Transverse colon (tissue), 3 donors: ENCODE results near the gene ZCCHC7.

ENCODE experiments used
- EP300 ChIP-seq: sonication (generic); formaldehyde crosslinking; IDR thresholded peaks from one replicate; pipeline ENCODE4 v1.6.1; 2017; ENCODE audit warnings: antibody characterized with exemption, low read depth
- TF ChIP-seq, protein P1 (sequence below), 5 experiments: fragments of 200-600 bp in 3 of 5; fragments of 450-650 bp in 2 of 5; sonication (generic) in 3 of 5; IDR thresholded peaks; 1 replicate in 2 of 5; 2 replicates in 3 of 5; pipeline ENCODE4 v1.5.1; 2016 to 2017; ENCODE audit warnings: antibody characterized with exemption in 5 of 5, inconsistent platforms in 3 of 5, mild to moderate bottlenecking in 2 of 5, moderate library complexity in 1 of 5

DNA sequence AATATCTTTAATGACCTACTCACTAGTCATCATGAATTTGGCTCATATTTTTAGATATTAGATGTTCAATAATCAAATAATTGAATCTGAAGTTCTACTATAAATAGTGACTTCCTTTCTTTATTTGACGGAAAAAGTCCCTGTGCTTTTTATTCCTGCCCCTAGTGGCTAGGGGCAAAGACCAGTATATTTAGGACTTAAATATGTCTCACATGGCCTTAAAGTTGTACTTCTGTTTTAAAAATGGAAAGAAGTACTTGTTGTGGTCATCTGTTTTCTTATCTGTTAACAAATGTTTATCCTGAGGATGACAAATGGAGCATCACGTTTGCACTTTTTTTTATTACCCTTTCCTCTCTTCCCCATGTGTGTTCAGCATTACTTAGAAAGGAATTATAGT, 212.9 kb downstream of the ZCCHC7 start:
- TF ChIP-seq, protein P1, sequence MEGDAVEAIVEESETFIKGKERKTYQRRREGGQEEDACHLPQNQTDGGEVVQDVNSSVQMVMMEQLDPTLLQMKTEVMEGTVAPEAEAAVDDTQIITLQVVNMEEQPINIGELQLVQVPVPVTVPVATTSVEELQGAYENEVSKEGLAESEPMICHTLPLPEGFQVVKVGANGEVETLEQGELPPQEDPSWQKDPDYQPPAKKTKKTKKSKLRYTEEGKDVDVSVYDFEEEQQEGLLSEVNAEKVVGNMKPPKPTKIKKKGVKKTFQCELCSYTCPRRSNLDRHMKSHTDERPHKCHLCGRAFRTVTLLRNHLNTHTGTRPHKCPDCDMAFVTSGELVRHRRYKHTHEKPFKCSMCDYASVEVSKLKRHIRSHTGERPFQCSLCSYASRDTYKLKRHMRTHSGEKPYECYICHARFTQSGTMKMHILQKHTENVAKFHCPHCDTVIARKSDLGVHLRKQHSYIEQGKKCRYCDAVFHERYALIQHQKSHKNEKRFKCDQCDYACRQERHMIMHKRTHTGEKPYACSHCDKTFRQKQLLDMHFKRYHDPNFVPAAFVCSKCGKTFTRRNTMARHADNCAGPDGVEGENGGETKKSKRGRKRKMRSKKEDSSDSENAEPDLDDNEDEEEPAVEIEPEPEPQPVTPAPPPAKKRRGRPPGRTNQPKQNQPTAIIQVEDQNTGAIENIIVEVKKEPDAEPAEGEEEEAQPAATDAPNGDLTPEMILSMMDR (IDR thresholded peaks at IDR 0.05): no peak
- no peak for TF ChIP-seq EP300
